Fibroblast of lung (primary cell): ENCODE results near the gene RGS3. TPM values are rescaled to one million over a fixed set of nuclear protein-coding genes. Genes with fewer than 3 reads are reported as not detected.

Source experiments
- DNase-seq, 2 donors: peaks; one replicate each; pipeline versions ENCODE4 v3.0.0 to v3.0.0-alpha.2; 2010; ENCODE audit warnings: low read depth in 2 of 2
- H2AFZ ChIP-seq: 2 replicates; pipeline ENCODE4 v1.5.1; 2012; ENCODE audit warnings: low read length, control low read depth, inconsistent platforms
- H3K27ac ChIP-seq: 2 replicates; pipeline ENCODE4 v1.5.1; 2011; ENCODE audit warnings: low read length, control low read depth; ENCODE audit not compliant: insufficient read depth
- H3K27me3 ChIP-seq: 2 replicates; pipeline ENCODE4 v1.5.1; 2011; ENCODE audit warnings: mild to moderate bottlenecking, low read length; ENCODE audit not compliant: control insufficient read depth, insufficient read depth
- H3K36me3 ChIP-seq: 2 replicates; pipeline ENCODE4 v1.5.1; 2011; ENCODE audit warnings: low read length; ENCODE audit not compliant: control insufficient read depth, insufficient read depth
- H3K4me1 ChIP-seq: 2 replicates; pipeline ENCODE4 v1.5.1; 2011; ENCODE audit warnings: low read length; ENCODE audit not compliant: control insufficient read depth, insufficient read depth; ENCODE audit errors: extremely low read depth
- H3K4me2 ChIP-seq: 2 replicates; pipeline ENCODE4 v1.5.1; 2011; ENCODE audit warnings: low read length, control low read depth; ENCODE audit not compliant: insufficient read depth; ENCODE audit errors: extremely low read depth
- H3K4me3 ChIP-seq, 4 experiments: fragments of 200-600 bp in 1 of 4; sonication (generic) in 1 of 4; replicated peaks in 1 of 4; 2 replicates each; pipeline ENCODE4 v1.5.1; 2011 to 2016; ENCODE audit warnings: low read length in 4 of 4, low read depth in 3 of 4, mild to moderate bottlenecking in 3 of 4, control low read depth in 2 of 4, inconsistent platforms in 1 of 4, mixed read lengths in 1 of 4; ENCODE audit not compliant: insufficient read depth in 1 of 4; ENCODE audit errors: control extremely low read depth in 1 of 4
- H3K79me2 ChIP-seq: 2 replicates; pipeline ENCODE4 v1.5.1; 2012; ENCODE audit warnings: mild to moderate bottlenecking, low read length, inconsistent platforms; ENCODE audit not compliant: control insufficient read depth, insufficient read depth
- H3K9ac ChIP-seq: 2 replicates; pipeline ENCODE4 v1.5.1; 2011; ENCODE audit warnings: mild to moderate bottlenecking, low read length, control low read depth; ENCODE audit not compliant: insufficient read depth
- H3K9me3 ChIP-seq: 2 replicates; pipeline ENCODE4 v1.5.1; 2012; ENCODE audit warnings: low read depth, low read length; ENCODE audit not compliant: control insufficient read depth, insufficient read depth
- H4K20me1 ChIP-seq: 2 replicates; pipeline ENCODE4 v1.5.1; 2011; ENCODE audit warnings: low read length; ENCODE audit not compliant: control insufficient read depth, insufficient read depth; ENCODE audit errors: extremely low read depth
- EZH2 ChIP-seq: IDR thresholded peaks from 2 replicates; pipeline ENCODE4 v1.5.1; 2012; ENCODE audit warnings: low read length, control low read depth, mild to moderate bottlenecking; ENCODE audit errors: missing control alignments
- polyA plus RNA-seq, 2 donors: library from polyadenylated mRNA; depleted of rRNA in 1 of 2; stranded (reverse) in 1 of 2; unstranded in 1 of 2; fragments of >200 nt; gene quantifications; 2 replicates each; pipeline ENCODE4 v1.2.1, GENCODE V29; 2011 to 2012; ENCODE audit warnings: missing spikeins in 1 of 2
- total RNA-seq: library from RNA; depleted of rRNA; stranded (reverse); fragments of >200 nt; gene quantifications from 2 replicates; pipeline ENCODE4 v1.2.1, GENCODE V29; 2014
- TF ChIP-seq, protein P1 (sequence below), 2 donors: IDR thresholded peaks in 1 of 2; conservative IDR thresholded peaks in 1 of 2; 1 replicate in 1 of 2; 2 replicates in 1 of 2; pipeline ENCODE4 v1.5.1; 2011 to 2012; ENCODE audit warnings: low read length in 2 of 2, control low read depth in 1 of 2, inconsistent platforms in 1 of 2, low read depth in 1 of 2, mild to moderate bottlenecking in 1 of 2

Gene RGS3
- total and polyA plus RNA-seq, 2 donors (not counting 1 experiment from before 2014, with no cell fraction given), result 48.1 to 74.3 TPM

DNA sequence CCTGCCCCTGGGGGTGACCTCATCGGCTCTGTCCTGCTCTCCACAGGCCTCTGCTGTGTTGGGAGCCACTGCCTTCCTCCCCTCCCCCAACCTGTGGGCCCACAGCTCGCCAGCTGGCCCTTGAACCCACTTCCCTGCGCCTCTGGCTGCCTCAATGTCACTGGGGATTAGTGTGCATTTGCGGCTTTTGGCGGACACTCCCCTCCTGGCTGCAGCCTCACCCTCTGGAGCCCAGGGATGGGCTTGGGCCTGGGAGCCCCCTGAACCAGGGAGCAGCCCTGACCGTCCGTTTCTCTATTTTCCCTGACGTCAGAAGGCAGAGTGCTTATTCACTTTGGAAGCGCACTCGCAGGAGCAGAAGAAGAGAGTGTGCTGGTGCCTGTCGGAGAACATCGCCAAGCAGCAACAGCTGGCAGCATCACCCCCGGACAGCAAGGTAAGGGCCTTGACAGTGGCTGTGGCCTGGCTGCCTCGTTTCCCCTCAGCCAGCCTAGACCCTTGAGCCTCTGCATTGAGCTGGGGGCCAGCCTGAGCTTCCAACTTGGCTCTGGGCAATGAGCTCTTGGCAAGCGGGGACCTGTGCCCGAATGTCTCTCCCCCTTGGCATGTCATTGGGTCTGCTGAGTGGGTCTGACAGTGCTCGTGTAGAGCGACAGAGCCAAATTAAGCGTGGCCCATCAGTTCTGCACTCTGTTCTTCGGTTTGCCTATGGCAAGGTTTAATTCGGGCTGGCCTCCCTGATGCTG is 73.1 kb downstream of the RGS3 start:
- Histone ChIP-seq H3K27ac (no peak overlapping the region), H3K36me3 (peaks cover 2% of the 10 kb centered on the region), H3K27me3 (no peaks in the 10 kb centered on the region), H4K20me1 (no peaks in the 10 kb centered on the region), H2AFZ (peak overlapping the region; percentile 10), H3K79me2 (no peaks in the 10 kb centered on the region), H3K9me3 (no peaks in the 10 kb centered on the region), H3K4me1 (peaks cover 8% of the 10 kb centered on the region), H3K9ac (no peak overlapping the region), H3K4me3 (no peak overlapping the region), H3K4me2 (no peak overlapping the region)
- TF ChIP-seq EZH2, result no peak
- TF ChIP-seq, protein P1, sequence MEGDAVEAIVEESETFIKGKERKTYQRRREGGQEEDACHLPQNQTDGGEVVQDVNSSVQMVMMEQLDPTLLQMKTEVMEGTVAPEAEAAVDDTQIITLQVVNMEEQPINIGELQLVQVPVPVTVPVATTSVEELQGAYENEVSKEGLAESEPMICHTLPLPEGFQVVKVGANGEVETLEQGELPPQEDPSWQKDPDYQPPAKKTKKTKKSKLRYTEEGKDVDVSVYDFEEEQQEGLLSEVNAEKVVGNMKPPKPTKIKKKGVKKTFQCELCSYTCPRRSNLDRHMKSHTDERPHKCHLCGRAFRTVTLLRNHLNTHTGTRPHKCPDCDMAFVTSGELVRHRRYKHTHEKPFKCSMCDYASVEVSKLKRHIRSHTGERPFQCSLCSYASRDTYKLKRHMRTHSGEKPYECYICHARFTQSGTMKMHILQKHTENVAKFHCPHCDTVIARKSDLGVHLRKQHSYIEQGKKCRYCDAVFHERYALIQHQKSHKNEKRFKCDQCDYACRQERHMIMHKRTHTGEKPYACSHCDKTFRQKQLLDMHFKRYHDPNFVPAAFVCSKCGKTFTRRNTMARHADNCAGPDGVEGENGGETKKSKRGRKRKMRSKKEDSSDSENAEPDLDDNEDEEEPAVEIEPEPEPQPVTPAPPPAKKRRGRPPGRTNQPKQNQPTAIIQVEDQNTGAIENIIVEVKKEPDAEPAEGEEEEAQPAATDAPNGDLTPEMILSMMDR (conservative IDR thresholded peaks at IDR 0.05 in 1 of 2, IDR thresholded peaks at IDR 0.05 in 1 of 2; ENCODE audit: low read depth in 1 of 2, low read length in 2 of 2), result no peak
- DNase-seq, result peak; percentile 15 to 41

DNA sequence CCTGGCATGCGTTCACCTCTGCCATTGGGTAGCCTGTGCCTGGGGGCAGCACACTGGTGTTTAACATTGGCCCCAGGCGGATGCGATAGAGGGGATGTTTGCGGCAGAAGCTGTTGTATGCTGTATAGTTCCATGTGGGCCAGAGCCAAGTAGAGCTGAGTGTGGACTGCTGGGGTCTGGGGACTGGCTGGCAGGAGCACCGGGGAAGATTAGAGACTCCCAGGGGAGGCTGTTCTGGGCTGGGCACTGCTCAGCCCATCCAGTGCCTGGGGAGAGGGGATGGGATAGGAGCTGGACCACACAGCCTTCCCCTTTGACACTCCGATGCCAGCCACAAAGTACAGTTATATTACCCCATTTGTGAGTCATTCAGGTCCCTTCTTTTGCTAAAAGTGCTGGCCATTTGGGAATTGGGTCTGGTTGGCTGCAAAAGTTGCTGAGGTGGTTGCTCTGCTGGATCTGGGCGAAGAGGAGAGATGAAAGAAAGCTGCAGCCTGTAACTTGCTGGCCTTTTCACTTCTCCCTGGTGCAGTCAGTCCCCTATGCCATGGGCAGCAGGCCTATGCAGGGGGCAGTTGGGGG is 73.8 kb downstream of the RGS3 start:
- H3K27me3 ChIP-seq, result no peaks in the 10 kb centered on the region
- H3K27ac ChIP-seq, result no peak overlapping the region
- no peak overlapping the region for H3K9ac ChIP-seq
- no peaks in the 10 kb centered on the region for H4K20me1 ChIP-seq
- no peak overlapping the region for H3K4me2 ChIP-seq
- no peaks in the 10 kb centered on the region for H3K9me3 ChIP-seq
- no peak for DNase-seq
- H3K4me3 ChIP-seq, result no peak overlapping the region
- H3K79me2 ChIP-seq, result no peaks in the 10 kb centered on the region
- no peak for TF ChIP-seq EZH2
- TF ChIP-seq, protein P1 (conservative IDR thresholded peaks at IDR 0.05 in 1 of 2, IDR thresholded peaks at IDR 0.05 in 1 of 2; ENCODE audit: low read depth in 1 of 2, low read length in 2 of 2), result no peak
- H3K4me1 ChIP-seq, result peaks cover 8% of the 10 kb centered on the region
- H2AFZ ChIP-seq, result no peak overlapping the region
- peaks cover 2% of the 10 kb centered on the region for H3K36me3 ChIP-seq

DNA sequence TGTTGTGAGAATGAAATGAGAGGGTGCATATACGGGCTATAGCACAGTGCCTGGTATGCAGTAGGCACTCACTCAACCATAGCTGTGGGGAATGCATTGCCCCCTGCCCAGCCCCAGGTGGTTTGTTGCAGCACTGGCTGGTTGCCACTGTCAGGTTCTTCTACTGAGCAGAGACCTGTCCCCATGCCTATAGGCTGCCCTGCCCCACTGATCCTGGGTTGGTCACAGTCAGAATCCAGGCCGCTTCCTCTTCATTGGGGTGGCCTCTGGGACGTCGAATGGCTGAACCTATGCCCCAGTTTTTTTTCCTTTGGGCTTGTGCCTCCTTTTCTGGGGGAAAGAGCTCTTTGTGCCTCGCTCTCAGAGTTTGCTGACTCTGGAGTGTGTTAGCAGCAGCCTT is 74.6 kb downstream of the RGS3 start:
- Histone ChIP-seq H2AFZ (no peak overlapping the region), H3K36me3 (peaks cover 2% of the 10 kb centered on the region), H3K27ac (no peak overlapping the region), H3K27me3 (no peaks in the 10 kb centered on the region), H3K4me1 (peaks cover 8% of the 10 kb centered on the region), H3K9me3 (no peaks in the 10 kb centered on the region), H4K20me1 (no peaks in the 10 kb centered on the region), H3K4me2 (no peak overlapping the region), H3K9ac (no peak overlapping the region), H3K79me2 (no peaks in the 10 kb centered on the region), H3K4me3 (no peak overlapping the region)
- DNase-seq, result no peak
- no peak for TF ChIP-seq EZH2
- TF ChIP-seq, protein P1 (conservative IDR thresholded peaks at IDR 0.05 in 1 of 2, IDR thresholded peaks at IDR 0.05 in 1 of 2; ENCODE audit: low read depth in 1 of 2, low read length in 2 of 2), result no peak
